ENCODE measurements around the gene RELA.
"Not testable (repeated sequence)": the region's sequence is repeated elsewhere in the genome, so short reads cannot be mapped to it uniquely, and the experiment has no call there.

Gene RELA

DNA sequence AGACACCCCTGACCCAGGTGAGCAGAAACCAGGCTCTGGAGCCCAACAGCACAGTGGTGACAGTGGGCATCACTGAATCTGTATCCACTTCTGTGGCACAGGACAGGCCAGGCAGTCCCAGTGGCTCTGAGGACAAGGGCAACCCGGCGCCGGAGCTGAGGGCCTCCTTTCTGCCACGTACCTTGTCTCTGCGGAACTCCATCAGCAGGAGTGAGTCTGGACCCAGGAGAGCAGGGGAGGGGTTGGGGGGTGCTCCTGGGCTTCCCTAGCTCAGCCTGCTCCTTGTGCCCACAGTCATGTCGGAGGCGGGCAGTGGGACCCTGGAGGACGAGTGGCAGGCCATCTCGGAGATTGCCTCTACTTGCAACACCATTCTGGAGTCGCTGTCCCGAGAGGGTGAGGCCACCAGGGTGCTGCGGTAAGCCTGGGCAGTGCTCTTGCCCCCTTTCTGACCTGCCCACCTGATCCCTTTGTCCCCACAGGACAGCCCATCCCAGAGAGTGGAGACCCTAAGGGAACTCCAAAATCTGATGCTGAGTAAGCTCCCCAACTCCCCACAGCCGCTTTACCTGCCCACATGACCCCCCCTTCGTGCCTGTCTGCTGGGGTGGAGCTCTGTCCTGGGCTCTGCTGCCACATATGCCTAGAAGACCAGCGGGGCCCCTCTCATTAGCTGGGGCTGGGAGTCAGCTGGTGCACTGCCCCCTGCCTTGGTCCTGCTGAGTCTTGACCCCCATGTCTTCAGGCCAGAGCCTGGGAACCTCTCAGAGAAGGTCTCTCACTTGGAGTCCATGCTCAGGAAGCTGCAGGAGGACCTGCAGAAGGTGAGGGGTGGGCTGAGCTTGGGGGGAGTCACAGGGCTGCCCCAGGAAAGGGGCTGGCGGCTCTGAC, 12.8 kb downstream of the RELA start:
- DNase-seq = no peak

GRCh38 chr11:65648997-65649493, 13.7 kb downstream of the RELA start:
- peak in 5 of 58 donors; percentile 12 to 45 (median 21) for DNase-seq

DNA sequence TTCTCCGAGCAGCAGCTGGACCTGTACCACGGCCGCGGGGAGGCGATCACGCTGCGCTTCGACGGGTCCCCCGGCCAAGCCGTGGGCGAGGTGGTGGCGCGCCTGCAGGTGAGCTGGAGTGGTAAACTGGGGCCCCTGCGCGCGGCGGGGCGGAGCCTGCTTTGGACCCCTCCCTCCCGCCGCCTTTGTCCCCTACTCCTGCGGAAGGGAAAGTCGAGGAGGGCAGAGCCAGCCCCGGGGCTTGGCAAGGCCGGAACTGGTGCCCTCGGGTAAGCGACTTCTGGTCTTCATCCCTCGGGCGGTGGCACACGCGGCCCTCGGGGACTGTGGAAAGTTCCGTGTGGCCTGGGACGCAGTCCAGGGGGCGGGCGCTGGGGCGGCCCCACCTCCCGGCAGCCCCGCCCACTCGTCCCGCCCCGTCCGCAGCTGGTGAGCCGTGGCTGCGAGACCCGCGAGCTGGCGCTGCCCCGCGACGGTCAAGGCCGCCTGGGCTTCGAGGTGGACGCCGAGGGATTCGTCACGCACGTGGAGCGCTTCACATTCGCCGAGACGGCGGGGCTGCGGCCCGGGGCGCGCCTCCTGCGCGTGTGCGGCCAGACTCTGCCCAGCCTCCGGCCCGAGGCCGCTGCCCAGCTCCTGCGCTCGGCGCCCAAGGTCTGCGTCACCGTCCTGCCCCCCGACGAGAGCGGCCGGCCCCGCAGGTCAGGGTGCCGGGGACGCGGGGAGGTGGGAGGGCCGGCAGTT, 15.6 kb downstream of the RELA start:
- DNase-seq = peak in 25 of 58 donors; percentile 3 to 67 (median 34)

GRCh38 chr11:65646288-65646957, 16.3 kb downstream of the RELA start:
- DNase-seq = no peak

DNA sequence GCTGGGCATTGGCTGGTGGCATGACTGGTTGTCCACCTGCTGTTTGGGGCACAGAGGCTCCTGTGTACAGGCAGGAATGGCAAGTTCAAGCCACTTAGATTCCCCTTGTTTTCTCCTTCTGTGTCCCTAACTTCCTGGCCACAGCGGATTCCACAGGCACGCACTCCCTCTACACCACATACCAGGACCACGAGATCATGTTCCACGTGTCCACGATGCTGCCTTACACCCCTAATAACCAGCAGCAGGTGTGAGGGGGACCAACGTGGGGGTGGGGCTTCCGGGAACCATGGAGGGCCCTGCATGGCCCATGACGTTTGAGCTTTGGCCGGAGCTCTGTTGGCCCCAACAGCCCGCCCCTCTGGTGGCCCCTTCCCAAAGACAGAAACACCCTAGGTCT, 17.0 kb downstream of the RELA start:
- DNase-seq = no peak

GRCh38 chr11:65644837-65645236, 17.9 kb downstream of the RELA start:
- DNase-seq = no peak

GRCh38 chr11:65643971-65644370, 18.7 kb downstream of the RELA start:
- no peak for DNase-seq

- peak in 1 of 58 donors; percentile 20 for DNase-seq
Measured at GRCh38 chr11:65642014-65642671, 20.6 kb downstream of the RELA start.

GRCh38 chr11:65641297-65642013, 21.3 kb downstream of the RELA start:
- DNase-seq = no peak

DNA sequence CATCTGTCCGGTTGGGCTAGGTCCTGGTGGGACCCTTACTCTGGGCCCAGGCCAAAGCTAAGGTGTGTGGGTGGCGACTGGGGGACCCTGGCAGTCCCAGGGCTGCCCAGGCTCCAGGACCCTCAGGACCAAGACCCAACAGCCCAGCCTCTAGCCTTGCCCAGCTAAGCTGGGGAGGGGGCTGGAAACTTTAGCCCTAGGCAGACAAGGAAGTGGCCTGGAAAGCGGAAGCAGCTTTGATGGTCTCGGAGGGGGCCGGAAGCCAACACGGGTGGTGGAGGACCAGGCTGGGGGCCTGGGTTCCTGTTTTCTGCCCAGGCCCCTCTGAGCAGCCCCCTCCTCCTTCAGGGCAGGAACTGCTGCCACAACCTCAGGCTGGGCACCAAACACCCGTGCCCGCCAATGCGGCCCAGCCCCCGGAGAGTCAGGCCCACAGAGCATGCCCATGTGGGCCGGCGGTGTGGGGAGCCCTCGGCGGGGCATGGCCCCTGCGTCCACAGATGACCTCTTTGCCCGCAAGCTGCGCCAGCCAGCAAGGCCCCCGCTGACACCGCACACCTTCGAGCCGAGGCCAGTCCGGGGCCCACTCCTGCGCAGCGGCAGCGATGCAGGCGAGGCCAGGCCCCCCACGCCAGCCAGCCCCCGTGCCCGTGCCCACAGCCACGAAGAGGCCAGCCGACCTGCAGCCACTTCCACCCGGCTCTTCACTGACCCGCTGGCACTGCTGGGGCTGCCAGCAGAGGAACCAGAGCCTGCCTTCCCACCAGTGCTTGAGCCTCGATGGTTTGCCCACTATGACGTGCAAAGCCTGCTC, 22.0 kb downstream of the RELA start:
- DNase-seq = peak in 37 of 58 donors; percentile 10 to 73 (median 46)

GRCh38 chr11:65639623-65640482, 22.9 kb downstream of the RELA start:
- peak in 20 of 58 donors; percentile 13 to 73 (median 48) for DNase-seq

DNA sequence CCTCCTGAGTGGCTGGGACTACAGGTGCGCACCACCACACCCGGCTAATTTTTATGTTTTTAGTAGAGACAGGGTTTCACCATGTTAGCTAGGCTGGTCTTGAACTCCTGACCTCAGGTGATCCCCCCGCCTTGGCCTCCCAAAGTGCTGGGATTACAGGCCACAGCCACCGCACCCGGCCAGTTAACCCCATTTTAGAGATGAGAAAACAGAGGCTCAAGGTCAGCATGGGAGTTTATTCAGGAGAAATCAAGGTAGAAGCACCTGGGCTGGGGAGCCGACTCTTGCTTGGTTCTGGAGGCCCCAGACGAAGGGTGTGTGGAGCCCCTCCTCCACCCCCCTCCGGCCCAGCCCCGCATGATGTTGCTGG, 23.5 kb downstream of the RELA start:
- DNase-seq = not testable (repeated sequence)

DNA sequence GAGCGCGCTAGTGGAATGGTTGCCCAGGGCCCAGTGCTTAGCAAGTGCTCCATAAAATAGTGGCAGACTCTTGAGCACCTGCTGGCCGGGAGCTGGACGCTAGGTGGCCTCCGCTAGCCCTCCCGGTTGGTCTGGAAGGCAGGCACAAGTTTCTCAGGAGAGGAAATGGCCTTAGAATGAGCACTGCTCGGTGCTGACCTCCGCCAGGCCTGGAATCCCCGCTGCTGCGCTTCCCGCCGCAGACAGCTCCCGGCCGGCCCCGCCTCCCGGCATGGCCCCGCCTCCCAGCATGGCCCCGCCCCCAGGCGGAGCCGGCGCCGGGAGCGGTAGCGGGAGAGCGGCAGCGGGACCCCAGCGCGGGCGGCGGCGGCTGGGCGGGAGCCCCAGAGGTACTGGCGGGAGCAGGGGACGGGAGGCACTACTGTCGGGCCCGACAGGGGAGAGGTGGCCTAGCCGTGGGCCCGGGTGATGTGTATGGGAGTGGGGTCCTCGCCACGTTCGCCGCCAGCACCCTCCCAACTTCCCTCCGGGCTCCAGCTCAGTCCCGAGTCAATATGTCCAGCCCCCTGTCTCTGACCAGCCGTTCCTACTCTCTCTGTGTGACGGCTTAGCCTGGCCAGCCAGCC, 24.8 kb downstream of the RELA start, which contains the start of gene SIPA1:
SIPA1 (plus strand) TSS at position 308 of the 626 bp plus-strand sequence. CDS start 2,821 bp downstream, outside the sequence.
- DNase-seq = peak in 49 of 58 donors; percentile 5 to 69 (median 42)

- DNase-seq = no peak
Measured at GRCh38 chr11:65637032-65637557, 25.6 kb downstream of the RELA start.

DNA sequence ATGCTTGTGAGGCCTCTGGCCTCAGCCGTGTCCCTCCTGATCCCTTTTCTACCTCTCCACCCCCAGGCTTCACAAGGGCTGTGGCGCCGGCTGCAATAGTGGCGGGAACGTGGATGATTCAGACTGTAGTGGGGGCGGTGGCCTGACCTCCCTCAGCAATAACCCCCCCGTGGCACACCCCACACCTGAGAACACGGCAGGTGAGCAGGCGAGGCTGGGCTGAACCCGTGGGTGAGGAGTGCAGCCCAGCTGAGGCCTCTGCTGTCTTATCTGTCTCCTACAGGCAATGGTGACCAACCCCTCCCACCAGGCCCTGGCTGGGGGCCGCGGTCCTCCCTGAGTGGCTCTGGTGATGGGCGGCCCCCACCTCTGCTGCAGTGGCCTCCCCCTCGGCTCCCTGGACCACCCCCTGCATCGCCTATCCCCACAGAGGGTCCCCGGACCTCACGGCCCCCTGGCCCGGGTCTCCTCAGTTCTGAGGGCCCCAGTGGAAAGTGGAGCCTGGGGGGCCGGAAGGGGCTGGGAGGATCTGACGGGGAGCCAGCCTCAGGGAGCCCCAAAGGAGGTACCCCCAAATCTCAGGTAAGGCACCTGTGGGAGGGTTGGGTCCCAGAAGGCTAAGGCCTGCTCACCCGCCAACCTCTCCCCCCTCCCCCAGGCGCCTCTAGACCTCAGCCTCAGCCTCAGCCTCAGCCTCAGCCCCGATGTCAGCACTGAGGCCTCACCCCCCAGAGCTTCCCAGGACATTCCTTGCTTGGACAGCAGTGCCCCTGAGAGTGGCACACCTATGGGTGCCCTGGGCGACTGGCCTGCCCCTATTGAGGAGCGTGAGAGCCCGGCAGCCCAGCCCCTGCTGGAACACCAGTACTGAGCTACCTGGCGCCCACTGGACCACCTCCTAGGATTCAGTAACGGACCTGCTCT, 26.3 kb downstream of the RELA start:
- DNase-seq = no peak

Measured in anterior cingulate cortex (tissue), 58 donors.